ENCODE measurements around the gene ANAPC15.
"Not testable (repeated sequence)": the region's sequence is repeated elsewhere in the genome, so short reads cannot be mapped to it uniquely, and the experiment has no call there.

GRCh38 chr11:72135473-72135872 lies 23.0 kb upstream of the ANAPC15 start, which contains the start of gene FOLR3:
- not testable (repeated sequence) for TF ChIP-seq ZHX1 (CRISPR knock-in tag; IDR thresholded peaks at IDR 0.05; ENCODE audit: low read depth); ZNF512 (CRISPR knock-in tag; IDR thresholded peaks at IDR 0.05); ZNF790 (CRISPR knock-in tag; IDR thresholded peaks at IDR 0.05; ENCODE audit: borderline replicate concordance); CTCF (CRISPR knock-in tag; IDR thresholded peaks at IDR 0.05); NR3C1 (CRISPR knock-in tag; IDR thresholded peaks at IDR 0.05)
